GM21576 (cell line): Measurements from ENCODE around the gene CFTR.
"Not testable (repeated sequence)": the region's sequence is repeated elsewhere in the genome, so short reads cannot be mapped to it uniquely, and the experiment has no call there.

ENCODE experiments used
- ATAC-seq: cut with Tn5 transposase; IDR thresholded peaks from one replicate; pipeline ENCODE4 v1.9.1; 2021; ENCODE audit warnings: mild to moderate bottlenecking, moderate library complexity; ENCODE audit not compliant: unreplicated experiment

Gene CFTR

DNA sequence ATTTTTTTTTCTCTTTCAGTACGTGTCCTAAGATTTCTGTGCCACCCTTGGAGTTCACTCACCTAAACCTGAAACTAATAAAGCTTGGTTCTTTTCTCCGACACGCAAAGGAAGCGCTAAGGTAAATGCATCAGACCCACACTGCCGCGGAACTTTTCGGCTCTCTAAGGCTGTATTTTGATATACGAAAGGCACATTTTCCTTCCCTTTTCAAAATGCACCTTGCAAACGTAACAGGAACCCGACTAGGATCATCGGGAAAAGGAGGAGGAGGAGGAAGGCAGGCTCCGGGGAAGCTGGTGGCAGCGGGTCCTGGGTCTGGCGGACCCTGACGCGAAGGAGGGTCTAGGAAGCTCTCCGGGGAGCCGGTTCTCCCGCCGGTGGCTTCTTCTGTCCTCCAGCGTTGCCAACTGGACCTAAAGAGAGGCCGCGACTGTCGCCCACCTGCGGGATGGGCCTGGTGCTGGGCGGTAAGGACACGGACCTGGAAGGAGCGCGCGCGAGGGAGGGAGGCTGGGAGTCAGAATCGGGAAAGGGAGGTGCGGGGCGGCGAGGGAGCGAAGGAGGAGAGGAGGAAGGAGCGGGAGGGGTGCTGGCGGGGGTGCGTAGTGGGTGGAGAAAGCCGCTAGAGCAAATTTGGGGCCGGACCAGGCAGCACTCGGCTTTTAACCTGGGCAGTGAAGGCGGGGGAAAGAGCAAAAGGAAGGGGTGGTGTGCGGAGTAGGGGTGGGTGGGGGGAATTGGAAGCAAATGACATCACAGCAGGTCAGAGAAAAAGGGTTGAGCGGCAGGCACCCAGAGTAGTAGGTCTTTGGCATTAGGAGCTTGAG, at the start of gene CFTR:
TSS of gene CFTR (plus strand) at position 801 of the 830 bp plus-strand sequence. CDS start 70 bp downstream, outside the sequence.
- no peak for ATAC-seq

DNA sequence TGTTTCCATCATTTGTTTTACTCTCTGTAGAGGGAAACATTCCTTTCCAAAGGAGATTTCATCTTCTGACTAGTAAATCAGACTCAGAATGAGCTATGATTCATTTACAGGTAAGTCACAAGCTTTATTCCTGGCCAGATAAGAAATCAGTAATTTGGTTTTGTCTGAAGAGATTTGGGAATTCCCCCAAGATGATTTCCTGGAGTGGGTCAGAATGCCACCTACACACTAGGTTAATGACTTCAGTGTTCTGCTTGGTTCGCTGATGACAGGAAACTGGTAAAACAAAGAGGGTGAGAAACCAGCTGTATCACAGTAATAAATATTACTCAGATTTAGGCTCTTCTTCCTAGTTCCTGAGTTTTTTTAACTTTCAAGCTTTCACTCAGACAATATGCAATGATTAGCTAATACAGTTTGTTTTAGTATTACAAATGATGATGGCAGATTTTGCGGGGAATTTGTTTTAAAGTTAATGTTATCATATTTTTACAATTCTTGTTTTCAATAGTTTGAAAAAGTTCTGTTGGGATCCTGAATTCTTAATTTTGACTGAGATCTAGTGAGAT, 44.3 kb upstream of the CFTR start:
- peak; percentile 96 for ATAC-seq

DNA sequence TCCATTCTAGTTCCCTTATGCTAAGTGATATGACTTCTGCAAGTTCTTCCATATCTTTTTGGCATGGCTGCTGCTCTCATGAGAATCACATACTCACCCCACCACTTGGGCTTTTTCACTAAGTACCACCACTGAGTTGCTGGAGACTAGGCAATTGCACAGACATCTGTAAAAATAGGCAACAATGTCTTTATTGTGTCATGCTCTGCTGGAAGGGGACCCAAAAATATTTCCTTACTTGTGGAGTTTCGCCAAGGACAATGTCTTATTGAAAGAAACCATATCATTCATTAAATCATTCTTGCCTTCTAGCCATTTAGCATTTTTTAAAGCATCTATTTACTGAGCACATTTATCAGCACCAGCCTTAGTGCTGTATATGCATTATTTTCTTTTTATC, 35.2 kb upstream of the CFTR start:
- ATAC-seq = no peak

DNA sequence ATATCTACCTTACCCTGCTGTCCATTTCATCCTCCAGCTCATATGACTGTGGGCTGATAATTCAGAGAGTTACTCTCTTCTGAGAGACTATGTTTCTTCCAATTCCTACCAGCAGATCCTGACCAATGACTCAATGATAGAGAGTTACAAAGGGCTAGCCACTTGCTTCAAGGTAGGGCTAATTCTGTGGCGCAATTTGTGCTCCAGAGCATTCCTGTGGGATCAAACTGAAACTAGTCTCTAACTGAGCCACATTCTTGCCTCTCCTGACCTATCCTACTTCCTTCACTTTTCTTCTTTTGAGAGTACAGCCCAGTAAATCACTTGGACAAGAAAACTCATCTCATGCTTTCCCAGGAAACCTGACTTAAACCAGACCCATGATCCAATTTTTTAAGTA, 34.6 kb upstream of the CFTR start:
- no peak for ATAC-seq

DNA sequence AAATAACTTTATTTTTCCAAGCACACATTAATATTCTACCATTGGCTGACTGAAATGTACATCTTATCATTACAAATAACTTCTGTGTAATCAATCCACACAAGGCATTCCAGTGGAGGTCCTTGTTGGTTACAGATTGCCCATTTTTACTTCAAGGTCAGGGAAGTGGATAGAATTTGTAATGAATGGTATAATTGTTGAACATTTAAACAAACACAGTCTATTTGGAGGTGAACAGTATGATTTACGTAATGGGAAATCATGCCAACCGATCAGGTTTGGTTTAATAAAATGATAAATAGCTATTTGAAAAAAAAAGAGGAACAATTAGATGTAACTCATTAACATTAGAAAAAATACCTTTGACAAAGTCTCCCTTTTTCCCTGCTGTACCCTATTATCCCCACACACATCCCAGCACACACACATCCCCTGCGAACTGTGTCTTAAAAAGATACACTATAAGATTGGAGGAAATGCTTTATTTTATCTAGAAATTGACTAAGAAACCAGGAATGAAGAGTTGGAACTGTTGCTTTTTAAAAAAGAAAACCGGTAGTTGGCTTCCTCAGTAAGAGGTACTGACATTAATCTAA, 33.5 kb upstream of the CFTR start:
- ATAC-seq = no peak

DNA sequence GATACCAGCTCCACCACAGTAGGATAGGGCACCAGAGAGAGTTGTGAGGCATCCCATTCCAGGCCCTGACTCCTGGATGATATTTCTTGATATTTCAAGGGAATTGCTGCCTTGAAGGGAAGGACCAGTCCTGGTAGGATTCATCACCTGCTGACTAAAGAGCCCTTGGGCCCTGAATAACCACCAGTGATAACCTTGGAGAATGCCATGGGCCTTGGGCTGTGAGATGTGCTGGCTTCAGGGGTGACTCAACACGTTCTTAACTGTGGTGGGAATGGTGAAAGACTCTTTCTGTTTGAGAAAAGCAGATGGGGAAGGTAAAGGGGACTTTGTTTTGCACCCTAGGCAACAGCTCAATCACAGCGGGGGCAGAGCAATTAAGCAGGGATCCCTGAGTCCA, 31.2 kb upstream of the CFTR start:
- ATAC-seq = no peak

DNA sequence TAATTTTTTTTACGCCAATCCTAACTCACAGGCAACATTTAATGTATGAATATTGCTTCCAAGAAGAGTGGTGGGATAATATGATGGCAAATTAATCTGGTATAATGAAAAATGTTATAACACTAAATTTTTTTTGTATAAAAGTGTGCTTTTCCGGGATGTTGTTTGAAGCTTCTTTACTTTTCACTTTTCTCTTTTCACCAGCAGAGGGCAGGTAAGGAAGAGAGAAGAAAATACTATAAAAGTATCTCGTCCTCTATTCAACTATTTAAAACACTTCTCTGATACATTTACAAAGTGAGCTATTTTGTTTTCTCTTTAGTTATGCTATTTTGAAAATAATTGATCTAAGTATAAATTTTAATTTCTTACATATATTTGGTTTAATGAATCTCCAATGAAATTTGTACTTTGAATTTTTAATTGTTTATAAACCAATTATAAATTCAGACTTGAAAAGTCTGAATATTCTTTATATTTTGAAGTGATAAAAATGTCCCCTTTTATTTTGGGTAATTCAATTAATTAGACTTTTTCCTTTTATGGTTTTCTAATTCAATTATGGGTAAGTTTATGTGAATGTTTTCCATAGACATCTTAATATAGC, 20.7 kb upstream of the CFTR start:
- ATAC-seq = no peak

DNA sequence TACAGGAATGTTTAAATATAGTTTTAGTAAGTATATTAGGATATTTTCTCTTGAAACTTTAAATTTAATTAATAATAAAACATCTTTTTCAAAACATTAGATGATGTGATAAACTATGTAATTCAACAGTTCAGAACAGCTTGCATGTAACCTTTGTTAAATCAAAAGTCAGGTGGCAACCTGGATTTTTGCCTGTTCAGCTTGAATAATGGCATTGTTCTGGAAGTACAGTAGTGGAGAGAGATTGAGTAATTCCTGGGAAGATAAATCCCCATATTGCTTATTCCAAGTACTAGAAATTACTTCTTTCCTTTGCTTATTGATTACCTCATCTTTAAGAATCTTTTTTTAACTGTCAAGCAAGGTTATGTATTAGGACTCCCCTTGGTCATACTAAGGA, 20.1 kb upstream of the CFTR start:
- ATAC-seq = no peak

DNA sequence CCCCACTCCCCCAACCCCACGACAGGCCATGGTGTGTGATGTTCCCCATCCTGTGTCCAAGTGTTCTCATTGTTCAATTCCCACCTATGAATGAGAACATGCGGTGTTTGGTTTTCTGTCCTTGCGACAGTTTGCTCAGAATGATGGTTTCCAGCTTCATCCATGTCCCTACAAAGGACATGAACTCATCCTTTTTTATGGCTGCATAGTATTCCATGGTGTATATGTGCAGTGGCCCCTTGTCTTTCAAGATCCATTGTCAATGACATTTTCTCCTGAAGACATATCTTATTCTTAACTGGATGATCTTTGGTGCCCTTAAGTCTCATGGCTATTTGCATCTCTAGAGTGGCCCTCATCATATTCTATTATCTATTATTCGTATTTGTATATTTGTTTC, 19.0 kb upstream of the CFTR start:
- ATAC-seq = not testable (repeated sequence)

DNA sequence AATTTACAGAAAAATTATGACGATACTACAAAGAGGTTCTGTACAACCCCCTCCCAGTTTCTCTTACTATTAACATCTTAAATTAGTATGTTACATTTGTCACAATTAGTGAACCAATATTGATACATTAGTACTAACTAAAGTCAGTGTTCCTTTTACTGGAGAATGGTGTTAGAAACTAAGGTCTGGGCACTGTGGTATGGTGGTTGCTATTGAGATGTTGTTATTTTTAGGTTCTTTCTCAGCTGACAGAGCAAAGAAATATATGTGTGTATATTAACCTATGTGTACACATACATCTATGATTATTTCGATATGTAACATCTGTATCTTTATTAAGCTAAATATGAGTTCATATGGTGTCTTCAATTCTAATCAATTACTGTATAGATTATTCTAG, 11.7 kb upstream of the CFTR start:
- ATAC-seq = no peak

DNA sequence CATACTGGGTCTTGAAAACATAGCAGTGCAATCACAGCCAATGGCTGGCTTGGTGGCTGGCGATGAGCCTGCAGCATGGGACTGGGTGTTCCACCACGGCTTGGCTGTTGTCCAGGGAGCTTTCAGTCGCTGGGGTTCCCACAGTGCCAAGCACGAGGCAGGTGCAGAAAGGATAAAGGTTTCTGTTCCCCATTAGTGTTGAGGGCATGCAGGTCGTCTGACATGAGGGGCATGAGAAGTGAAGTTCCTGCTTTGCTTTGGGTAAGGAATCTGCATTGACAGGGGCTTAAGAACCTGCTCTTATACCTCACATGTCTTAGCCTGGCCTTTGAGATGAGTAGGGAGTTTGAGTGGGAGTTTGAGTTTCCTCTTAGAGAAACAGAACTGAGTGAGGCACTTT, 9.0 kb upstream of the CFTR start:
- ATAC-seq = no peak

DNA sequence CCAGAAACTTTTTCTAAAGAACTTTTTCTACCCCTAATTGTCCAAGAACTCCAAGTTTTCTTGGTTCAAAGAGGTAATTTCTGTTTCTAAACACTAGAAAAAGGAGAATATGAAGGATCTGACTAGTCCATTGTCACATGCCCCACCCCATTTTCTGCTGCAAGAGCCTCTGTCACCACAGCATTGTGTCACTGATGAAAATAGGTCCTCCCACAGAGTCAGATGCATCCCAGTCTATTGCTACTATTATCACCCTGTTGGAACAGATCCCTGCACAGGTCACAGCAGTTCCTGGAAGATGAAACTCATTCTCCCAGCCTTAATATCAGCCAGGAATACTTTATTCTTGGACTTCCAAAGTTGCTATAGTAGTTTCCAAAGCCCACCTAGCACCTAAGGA, 7.5 kb upstream of the CFTR start:
- no peak for ATAC-seq

DNA sequence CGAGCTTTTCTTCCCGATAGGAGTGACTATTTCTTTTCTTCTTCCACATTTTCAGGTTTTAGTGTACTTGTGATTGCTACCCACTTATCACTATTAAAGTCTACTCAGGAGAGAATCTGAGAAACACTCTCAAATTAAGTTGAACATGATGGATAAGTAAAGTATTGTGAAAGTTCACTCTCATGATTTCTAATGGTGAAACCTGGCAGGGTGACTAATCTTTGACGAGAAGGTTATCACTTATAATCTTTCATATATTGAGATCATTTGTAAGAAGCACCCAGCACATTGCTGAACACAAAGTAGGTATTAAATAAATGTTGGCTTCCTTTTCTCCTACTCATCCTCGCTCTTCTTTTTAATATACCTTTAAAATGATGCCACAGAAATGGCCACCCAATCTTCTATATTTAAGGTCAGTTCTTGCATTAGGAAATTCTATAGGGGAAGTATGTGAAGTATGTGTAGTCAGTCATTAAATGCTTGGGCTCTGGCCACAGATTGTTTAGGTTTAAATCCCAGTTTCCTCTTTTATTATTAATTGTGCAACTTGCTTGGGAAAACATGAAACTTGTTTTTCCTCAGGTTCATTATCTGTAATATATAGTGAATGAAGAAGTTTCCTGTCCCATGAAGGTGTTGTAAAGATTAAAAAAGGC, 3.1 kb upstream of the CFTR start:
- ATAC-seq = no peak

DNA sequence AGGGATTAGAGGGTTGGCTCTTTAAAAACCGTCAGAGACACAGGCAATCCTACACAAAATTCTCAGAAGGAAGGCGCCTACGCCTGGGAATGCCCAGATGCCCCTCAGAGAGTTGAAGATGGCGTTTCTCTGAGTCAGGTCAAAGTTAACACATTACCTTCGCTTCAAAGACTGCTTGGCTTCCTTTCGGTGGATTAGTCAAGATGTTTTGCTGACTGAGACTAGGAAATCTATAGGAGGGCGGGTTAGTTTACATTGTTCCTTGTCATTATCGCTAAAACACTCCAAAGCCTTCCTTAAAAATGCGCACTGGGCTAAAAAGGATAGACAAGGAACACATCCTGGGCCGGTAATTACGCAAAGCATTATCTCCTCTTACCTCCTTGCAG, 995 bp upstream of the CFTR start:
- no peak for ATAC-seq

DNA sequence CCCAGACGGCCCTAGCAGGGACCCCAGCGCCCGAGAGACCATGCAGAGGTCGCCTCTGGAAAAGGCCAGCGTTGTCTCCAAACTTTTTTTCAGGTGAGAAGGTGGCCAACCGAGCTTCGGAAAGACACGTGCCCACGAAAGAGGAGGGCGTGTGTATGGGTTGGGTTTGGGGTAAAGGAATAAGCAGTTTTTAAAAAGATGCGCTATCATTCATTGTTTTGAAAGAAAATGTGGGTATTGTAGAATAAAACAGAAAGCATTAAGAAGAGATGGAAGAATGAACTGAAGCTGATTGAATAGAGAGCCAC, 184 bp downstream of the CFTR start:
- ATAC-seq = no peak

DNA sequence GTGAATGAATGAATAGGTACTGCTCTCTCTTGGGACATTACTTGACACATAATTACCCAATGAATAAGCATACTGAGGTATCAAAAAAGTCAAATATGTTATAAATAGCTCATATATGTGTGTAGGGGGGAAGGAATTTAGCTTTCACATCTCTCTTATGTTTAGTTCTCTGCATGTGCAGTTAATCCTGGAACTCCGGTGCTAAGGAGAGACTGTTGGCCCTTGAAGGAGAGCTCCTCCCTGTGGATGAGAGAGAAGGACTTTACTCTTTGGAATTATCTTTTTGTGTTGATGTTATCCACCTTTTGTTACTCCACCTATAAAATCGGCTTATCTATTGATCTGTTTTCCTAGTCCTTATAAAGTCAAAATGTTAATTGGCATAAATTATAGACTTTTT, 1.2 kb downstream of the CFTR start:
- ATAC-seq = no peak

DNA sequence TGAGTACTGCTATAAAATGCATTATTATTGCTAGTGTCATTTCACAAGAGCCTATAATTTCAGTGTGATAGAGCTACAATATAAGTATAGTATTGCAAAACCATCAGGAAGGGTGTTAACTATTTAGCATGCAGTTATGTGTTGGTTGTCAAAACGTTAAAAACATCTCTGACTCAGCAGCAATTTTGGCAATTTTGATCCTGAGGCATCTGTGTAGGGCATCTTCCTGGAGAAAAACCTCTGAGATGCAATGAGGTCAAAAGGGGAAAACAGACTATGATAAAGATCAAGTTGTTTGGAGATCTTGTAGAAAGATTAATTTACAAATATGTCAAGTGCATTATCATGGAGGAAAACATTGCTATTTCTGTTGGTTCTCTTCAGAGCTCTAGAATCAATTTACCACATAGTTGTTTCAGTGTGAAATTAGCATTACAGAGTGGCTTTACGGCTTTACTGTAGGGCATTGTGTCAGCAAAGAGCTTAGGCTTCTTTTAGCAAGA, 5.3 kb downstream of the CFTR start:
- ATAC-seq = no peak

DNA sequence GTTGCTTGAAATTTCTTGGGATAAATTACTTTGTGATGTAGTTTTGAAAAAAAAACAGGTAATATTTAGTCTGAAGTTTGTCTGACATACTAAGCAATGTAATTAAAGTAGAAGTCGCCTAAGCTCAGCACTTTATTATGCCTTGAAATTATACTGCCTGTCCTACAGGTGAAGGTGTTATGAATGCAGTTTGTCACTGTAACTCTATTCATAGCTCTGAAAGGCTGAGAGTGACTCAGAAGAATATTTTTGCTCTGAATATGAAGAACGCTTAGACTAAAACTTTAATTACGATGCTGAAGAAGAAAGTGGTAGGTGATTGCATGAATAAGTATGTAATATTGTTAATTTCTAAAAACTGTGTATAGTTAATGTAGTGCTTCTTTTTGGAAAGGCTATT, 9.2 kb downstream of the CFTR start:
- ATAC-seq = no peak

DNA sequence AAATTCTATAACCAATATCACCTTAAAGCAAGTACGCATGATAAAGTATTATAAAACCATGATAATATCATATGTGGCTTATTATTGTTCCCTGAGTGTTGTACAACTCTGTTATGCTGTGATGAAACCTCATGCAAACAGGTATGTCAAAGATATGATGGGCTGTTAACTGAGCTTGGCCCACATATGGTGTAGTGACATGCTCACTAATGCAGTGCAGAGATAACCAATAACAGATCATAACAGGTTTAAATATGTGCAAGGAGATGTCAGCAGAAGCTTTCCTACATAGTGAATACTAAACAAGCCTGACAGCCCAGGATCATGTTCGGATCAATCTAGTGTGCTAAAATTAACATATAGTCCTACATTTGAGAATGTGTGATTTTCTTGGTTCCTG, 9.6 kb downstream of the CFTR start:
- ATAC-seq = no peak

DNA sequence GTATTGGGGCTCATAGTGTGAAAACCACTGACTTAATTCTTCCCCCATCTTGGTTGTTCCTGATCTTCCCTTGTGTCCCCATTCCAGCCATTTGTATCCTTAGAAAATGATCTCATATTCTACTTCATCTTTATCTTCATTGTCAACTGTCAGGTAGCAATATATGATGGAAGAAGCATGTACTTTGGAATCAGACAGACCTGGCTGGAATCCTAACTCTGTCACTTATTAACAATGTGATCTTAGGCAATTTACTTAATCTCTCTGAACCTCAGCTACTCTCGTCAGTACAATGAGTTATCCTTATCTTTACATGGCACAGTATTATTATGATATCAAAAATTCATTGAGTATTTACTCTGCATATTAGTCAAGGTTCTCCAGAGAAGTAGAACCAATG, 10.1 kb downstream of the CFTR start:
- no peak for ATAC-seq

DNA sequence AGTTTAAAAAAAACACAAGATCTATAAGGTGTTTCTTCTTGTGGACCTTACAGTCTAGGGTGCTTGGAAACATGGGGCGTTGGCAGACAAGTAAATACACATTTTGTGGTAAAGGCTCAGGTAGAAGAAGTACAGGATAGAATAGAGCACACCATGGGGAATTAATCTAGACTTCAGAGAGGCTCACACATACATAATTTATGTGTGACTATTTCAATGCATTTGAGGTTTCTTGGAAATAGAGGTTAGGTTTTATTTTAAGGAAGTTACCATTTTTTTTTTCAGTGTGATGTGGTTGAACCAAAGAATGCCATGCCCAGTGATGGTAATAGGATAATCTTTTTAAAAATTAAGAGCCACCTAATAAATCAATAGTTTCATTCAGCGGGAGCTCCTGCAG, 12.8 kb downstream of the CFTR start:
- ATAC-seq = no peak
